SK-N-SH treated with all-trans-retinoic acid at 6 μM for 48 hours (cell line): ENCODE results near the gene GLIS2.

Source experiments
- ATAC-seq: fragments of 200-7000 bp; cut with Tn5 transposase; 3 replicates; pipeline ENCODE4 v1.9.1; 2020; ENCODE audit warnings: mild to moderate bottlenecking, moderate library complexity
- BACH2 ChIP-seq: fragments of 250-450 bp; sonication (Bioruptor Pico); IDR thresholded peaks from 2 replicates; pipeline ENCODE4 v1.9.0; 2021; ENCODE audit warnings: mild to moderate bottlenecking, borderline replicate concordance
- GLIS3 ChIP-seq: fragments of 250-450 bp; sonication (Bioruptor Pico); IDR thresholded peaks from 2 replicates; pipeline ENCODE4 v1.5.0; 2020; ENCODE audit warnings: mild to moderate bottlenecking, moderate library complexity
- ISL1 ChIP-seq: fragments of 250-450 bp; sonication (Bioruptor Pico); IDR thresholded peaks from 2 replicates; pipeline ENCODE4 v2.1.2; 2022; ENCODE audit warnings: mild to moderate bottlenecking, moderate library complexity
- OSR1 ChIP-seq: fragments of 250-450 bp; sonication (Bioruptor Pico); IDR thresholded peaks from 2 replicates; pipeline ENCODE4 v1.8.0; 2022; ENCODE audit warnings: moderate library complexity, mild to moderate bottlenecking, inconsistent platforms
- PPARA ChIP-seq: fragments of 250-450 bp; sonication (Bioruptor Pico); IDR thresholded peaks from 2 replicates; pipeline ENCODE4 v1.5.0; 2020; ENCODE audit warnings: mild to moderate bottlenecking, borderline replicate concordance
- SNAI2 ChIP-seq: fragments of 250-450 bp; sonication (Bioruptor Pico); IDR thresholded peaks from 2 replicates; pipeline ENCODE4 v1.5.0; 2020; ENCODE audit warnings: mild to moderate bottlenecking, moderate library complexity
- TOX ChIP-seq: fragments of 250-450 bp; sonication (Bioruptor Pico); IDR thresholded peaks from 2 replicates; pipeline ENCODE4 v1.8.0; 2021; ENCODE audit warnings: mild to moderate bottlenecking, moderate library complexity, borderline replicate concordance
- ZC3H10 ChIP-seq: fragments of 250-450 bp; sonication (Bioruptor Pico); IDR thresholded peaks from 2 replicates; pipeline ENCODE4 v1.5.1; 2021; ENCODE audit warnings: mild to moderate bottlenecking, moderate library complexity
- ZFP3 ChIP-seq: fragments of 250-450 bp; sonication (Bioruptor Pico); IDR thresholded peaks from 2 replicates; pipeline ENCODE4 v1.5.0; 2020; ENCODE audit warnings: mild to moderate bottlenecking, moderate library complexity
- ZFP30 ChIP-seq: fragments of 450-650 bp; formaldehyde crosslinking; IDR thresholded peaks from 2 replicates; pipeline ENCODE4 v1.5.0; 2022; ENCODE audit warnings: mild to moderate bottlenecking, moderate library complexity
- ZNF565 ChIP-seq: fragments of 450-650 bp; formaldehyde crosslinking; conservative IDR thresholded peaks from 2 replicates; pipeline ENCODE4 v1.5.0; 2020; ENCODE audit warnings: low read depth, mild to moderate bottlenecking, moderate library complexity
- ZNF70 ChIP-seq: fragments of 450-650 bp; formaldehyde crosslinking; IDR thresholded peaks from 2 replicates; pipeline ENCODE4 v1.5.0; 2020; ENCODE audit warnings: mild to moderate bottlenecking, moderate library complexity
- ZNF8 ChIP-seq: fragments of 450-650 bp; formaldehyde crosslinking; IDR thresholded peaks from 2 replicates; pipeline ENCODE4 v1.5.0; 2020; ENCODE audit warnings: mild to moderate bottlenecking, moderate library complexity
- TF ChIP-seq, protein P1 (sequence below): fragments of 250-450 bp; sonication (Bioruptor Pico); IDR thresholded peaks from 2 replicates; pipeline ENCODE4 v1.5.1; 2020; ENCODE audit warnings: low read depth, mild to moderate bottlenecking, moderate library complexity
- TF ChIP-seq, protein P2 (sequence below): fragments of 250-450 bp; sonication (Bioruptor Pico); IDR thresholded peaks from 2 replicates; pipeline ENCODE4 v1.5.0; 2020; ENCODE audit warnings: mild to moderate bottlenecking, moderate library complexity
- TF ChIP-seq, protein P3 (sequence below): fragments of 250-450 bp; sonication (Bioruptor Pico); IDR thresholded peaks from 2 replicates; pipeline ENCODE4 v1.8.0; 2020; ENCODE audit warnings: mild to moderate bottlenecking, moderate library complexity, borderline replicate concordance
- TF ChIP-seq, protein P4 (sequence below): fragments of 250-450 bp; sonication (Bioruptor Pico); IDR thresholded peaks from 2 replicates; pipeline ENCODE4 v1.8.0; 2021; ENCODE audit warnings: low read depth, mild to moderate bottlenecking, moderate library complexity, borderline replicate concordance

GLIS2 gene

DNA sequence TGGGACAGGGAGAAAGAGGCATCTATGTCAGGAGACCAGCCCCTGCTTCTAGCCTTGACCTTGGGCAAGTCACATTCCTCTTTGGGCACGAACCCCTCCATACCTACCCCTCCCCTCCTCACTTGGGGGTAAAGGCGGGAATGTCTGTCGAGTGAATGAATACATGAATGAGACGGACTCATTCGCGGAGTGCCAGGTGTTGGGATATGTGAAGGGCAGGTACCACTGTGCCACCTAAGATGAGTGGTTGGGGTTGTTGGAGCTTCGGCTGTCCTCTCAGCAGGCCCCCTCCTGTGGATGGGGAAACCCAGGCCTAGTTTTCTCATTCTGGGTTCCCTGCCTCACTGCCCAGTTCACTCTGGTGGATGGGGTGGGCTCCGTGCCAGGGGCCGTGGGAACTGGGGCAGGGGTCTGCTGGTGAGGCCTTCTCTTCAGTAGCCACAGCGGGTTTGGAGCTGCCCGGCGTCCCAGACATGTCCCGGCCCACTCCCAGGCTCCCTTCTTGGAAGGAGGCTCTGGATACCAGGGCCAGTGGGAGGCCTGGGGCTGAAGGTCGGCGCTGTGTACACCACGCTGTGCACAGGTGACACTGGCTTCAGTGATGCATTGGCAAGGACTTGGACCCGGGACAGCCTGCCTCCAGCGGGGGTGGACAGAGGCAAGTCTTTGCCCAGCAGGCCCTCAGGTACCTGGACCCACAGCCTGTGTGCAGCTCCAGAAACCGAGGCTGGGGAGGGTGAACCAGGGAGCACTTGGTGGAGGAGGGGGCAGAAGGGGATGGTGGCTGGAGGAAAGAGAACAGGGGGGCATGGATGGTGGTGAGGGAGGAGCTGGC is 5.6 kb downstream of the GLIS2 start:
- TF ChIP-seq ZNF8 (CRISPR knock-in tag), result no peak
- TF ChIP-seq TOX (CRISPR knock-in tag), result no peak
- no peak for TF ChIP-seq ZC3H10 (CRISPR knock-in tag)
- no peak for TF ChIP-seq OSR1 (CRISPR knock-in tag)
- no peak for TF ChIP-seq ZFP3 (CRISPR knock-in tag)
- no peak for TF ChIP-seq GLIS3 (CRISPR knock-in tag)
- TF ChIP-seq ZFP30 (CRISPR knock-in tag), result no peak
- no peak for TF ChIP-seq PPARA (CRISPR knock-in tag)
- no peak for TF ChIP-seq ISL1
- TF ChIP-seq, protein P1, sequence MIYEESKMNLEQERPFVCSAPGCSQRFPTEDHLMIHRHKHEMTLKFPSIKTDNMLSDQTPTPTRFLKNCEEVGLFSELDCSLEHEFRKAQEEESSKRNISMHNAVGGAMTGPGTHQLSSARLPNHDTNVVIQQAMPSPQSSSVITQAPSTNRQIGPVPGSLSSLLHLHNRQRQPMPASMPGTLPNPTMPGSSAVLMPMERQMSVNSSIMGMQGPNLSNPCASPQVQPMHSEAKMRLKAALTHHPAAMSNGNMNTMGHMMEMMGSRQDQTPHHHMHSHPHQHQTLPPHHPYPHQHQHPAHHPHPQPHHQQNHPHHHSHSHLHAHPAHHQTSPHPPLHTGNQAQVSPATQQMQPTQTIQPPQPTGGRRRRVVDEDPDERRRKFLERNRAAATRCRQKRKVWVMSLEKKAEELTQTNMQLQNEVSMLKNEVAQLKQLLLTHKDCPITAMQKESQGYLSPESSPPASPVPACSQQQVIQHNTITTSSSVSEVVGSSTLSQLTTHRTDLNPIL (CRISPR knock-in tag), result no peak
- TF ChIP-seq, protein P2, sequence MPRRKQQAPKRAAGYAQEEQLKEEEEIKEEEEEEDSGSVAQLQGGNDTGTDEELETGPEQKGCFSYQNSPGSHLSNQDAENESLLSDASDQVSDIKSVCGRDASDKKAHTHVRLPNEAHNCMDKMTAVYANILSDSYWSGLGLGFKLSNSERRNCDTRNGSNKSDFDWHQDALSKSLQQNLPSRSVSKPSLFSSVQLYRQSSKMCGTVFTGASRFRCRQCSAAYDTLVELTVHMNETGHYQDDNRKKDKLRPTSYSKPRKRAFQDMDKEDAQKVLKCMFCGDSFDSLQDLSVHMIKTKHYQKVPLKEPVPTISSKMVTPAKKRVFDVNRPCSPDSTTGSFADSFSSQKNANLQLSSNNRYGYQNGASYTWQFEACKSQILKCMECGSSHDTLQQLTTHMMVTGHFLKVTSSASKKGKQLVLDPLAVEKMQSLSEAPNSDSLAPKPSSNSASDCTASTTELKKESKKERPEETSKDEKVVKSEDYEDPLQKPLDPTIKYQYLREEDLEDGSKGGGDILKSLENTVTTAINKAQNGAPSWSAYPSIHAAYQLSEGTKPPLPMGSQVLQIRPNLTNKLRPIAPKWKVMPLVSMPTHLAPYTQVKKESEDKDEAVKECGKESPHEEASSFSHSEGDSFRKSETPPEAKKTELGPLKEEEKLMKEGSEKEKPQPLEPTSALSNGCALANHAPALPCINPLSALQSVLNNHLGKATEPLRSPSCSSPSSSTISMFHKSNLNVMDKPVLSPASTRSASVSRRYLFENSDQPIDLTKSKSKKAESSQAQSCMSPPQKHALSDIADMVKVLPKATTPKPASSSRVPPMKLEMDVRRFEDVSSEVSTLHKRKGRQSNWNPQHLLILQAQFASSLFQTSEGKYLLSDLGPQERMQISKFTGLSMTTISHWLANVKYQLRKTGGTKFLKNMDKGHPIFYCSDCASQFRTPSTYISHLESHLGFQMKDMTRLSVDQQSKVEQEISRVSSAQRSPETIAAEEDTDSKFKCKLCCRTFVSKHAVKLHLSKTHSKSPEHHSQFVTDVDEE (CRISPR knock-in tag), result no peak
- ATAC-seq, result no peak

DNA sequence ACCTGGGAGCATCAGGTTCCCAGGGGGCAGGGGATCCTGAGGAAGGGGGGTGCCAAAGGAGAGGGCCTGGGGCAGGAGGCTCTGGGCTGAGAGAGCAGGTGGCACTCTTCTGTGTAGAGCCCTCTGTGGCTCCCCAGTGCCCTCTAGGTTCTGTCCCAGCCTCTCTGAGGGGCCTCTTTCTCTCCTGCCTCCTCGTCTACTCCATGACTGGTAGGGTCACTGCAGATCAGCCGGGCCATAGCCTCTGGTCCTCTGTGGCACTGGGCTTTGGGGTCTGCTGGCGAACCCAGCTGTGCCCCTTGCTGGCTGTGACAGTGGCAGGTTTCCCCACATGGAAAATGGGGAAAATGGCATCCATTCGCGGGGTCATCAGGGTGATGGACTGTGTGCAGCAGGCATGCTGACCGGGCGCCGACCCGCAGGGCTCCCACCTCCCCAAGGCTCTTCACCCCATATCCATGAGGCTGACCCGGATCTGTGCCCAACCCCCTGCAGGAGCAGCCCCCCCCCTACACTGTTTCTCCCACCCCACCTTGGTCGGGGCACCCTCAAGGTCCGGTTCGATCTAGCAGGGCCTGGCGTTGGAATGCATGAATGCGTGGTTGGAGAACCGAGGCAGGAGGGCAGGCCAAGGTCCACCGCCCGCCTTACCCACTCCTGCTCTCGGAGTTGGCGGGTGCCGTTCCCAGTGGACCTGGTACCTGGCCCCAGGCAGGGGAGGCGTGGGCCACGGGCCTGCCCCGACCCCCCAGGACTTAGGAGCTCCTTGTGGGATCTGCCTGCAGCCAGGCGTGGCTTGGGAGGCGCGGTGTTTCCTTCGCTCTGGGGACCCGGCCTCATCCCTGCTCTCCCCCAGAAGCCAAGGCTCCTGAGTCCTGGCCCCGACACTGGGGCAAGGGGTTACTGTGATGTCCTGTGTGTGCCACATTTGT is 6.5 kb downstream of the GLIS2 start:
- no peak for TF ChIP-seq BACH2 (CRISPR knock-in tag)
- no peak for TF ChIP-seq ISL1
- no peak for TF ChIP-seq ZFP3 (CRISPR knock-in tag)
- TF ChIP-seq TOX (CRISPR knock-in tag), result no peak
- no peak for TF ChIP-seq SNAI2 (CRISPR knock-in tag)
- TF ChIP-seq, protein P2 (CRISPR knock-in tag), result no peak
- TF ChIP-seq GLIS3 (CRISPR knock-in tag), result no peak
- ATAC-seq, result no peak

DNA sequence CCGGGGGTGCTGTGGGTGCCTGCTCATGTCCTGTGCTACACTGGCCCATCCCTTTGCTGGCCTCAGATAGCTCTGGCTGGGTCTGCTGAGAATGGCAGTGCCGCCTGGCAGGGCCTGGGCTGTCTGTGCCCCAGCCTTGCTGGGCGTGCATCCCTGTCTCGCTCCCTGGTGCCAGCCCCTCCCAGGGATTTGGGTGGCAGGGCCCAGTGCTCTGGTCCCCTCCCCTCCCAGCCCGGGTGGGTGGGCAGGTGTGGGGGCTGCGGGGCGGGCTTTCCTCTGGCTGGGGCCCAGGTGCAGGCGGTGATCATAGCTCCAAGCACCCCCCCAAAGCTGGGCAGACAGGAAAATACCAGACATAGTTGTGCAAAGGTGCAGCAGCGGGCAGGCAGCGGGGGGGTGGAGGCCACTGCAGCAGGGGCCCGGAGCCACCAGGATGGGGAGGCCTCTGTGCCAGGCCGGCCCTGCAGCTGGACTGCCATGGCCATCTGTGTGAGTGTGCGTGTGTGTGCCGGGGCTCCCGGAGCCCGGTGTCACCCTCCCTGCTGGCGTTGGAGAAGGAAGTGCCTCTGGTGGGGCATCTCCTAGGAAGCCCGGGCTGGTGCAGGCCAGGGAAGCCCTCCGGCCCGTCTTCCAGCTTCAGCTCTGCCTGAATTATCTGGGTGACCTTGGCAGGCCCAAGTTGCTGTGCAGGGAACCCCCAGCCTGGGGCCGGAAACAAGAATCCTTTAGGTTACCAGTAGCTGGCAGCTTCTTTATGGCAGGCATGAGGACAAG is 7.4 kb downstream of the GLIS2 start:
- ATAC-seq, result no peak
- TF ChIP-seq ZNF565 (CRISPR knock-in tag) (no peak), PPARA (CRISPR knock-in tag) (no peak), ZNF8 (CRISPR knock-in tag) (no peak), TOX (CRISPR knock-in tag) (no peak), ZFP30 (CRISPR knock-in tag) (no peak), ISL1 (no peak), BACH2 (CRISPR knock-in tag) (no peak), GLIS3 (CRISPR knock-in tag) (no peak), ZNF70 (CRISPR knock-in tag) (no peak), ZFP3 (CRISPR knock-in tag) (no peak)
- TF ChIP-seq, protein P3, sequence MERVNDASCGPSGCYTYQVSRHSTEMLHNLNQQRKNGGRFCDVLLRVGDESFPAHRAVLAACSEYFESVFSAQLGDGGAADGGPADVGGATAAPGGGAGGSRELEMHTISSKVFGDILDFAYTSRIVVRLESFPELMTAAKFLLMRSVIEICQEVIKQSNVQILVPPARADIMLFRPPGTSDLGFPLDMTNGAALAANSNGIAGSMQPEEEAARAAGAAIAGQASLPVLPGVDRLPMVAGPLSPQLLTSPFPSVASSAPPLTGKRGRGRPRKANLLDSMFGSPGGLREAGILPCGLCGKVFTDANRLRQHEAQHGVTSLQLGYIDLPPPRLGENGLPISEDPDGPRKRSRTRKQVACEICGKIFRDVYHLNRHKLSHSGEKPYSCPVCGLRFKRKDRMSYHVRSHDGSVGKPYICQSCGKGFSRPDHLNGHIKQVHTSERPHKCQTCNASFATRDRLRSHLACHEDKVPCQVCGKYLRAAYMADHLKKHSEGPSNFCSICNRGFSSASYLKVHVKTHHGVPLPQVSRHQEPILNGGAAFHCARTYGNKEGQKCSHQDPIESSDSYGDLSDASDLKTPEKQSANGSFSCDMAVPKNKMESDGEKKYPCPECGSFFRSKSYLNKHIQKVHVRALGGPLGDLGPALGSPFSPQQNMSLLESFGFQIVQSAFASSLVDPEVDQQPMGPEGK (CRISPR knock-in tag), result no peak
- TF ChIP-seq, protein P4, sequence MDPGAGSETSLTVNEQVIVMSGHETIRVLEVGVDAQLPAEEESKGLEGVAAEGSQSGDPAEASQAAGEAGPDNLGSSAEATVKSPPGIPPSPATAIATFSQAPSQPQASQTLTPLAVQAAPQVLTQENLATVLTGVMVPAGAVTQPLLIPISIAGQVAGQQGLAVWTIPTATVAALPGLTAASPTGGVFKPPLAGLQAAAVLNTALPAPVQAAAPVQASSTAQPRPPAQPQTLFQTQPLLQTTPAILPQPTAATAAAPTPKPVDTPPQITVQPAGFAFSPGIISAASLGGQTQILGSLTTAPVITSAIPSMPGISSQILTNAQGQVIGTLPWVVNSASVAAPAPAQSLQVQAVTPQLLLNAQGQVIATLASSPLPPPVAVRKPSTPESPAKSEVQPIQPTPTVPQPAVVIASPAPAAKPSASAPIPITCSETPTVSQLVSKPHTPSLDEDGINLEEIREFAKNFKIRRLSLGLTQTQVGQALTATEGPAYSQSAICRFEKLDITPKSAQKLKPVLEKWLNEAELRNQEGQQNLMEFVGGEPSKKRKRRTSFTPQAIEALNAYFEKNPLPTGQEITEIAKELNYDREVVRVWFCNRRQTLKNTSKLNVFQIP (CRISPR knock-in tag), result no peak
